Thoracic aorta (tissue), 2 donors: ENCODE results near the gene CAPN5. TPM values are rescaled to one million over a fixed set of nuclear protein-coding genes. Genes with fewer than 3 reads are reported as not detected.
"Not testable (repeated sequence)": the region's sequence is repeated elsewhere in the genome, so short reads cannot be mapped to it uniquely, and the experiment has no call there.

Source experiments
- ATAC-seq: fragments of 150-250 bp; one replicate; pipeline ENCODE4 v1.8.0; 2017; ENCODE audit warnings: low read depth; ENCODE audit not compliant: insufficient number of reproducible peaks, low FRiP score
- DNase-seq: peaks from one replicate; pipeline ENCODE4 v3.0.0-alpha.2; 2020; ENCODE audit warnings: low spot score
- H3K27ac ChIP-seq, 2 donors: fragments of 200-600 bp; sonication (generic); 1 replicate in 1 of 2; 2 replicates in 1 of 2; pipeline ENCODE4 v1.5.1; 2016; ENCODE audit warnings: mild to moderate bottlenecking in 2 of 2, moderate library complexity in 2 of 2
- H3K27me3 ChIP-seq: fragments of 200-600 bp; sonication (generic); replicated peaks from 2 replicates; pipeline ENCODE4 v1.6.0; 2016; ENCODE audit warnings: mild to moderate bottlenecking; ENCODE audit not compliant: insufficient read depth
- H3K36me3 ChIP-seq: fragments of 200-600 bp; sonication (generic); one replicate; pipeline ENCODE4 v1.5.1; 2016
- H3K4me1 ChIP-seq, 2 donors: fragments of 200-600 bp; sonication (generic); 1 replicate in 1 of 2; 2 replicates in 1 of 2; pipeline versions ENCODE4 v1.5.1 to v1.6.0; 2016; ENCODE audit warnings: low read depth in 2 of 2, mild to moderate bottlenecking in 1 of 2; ENCODE audit not compliant: control insufficient read depth in 1 of 2
- H3K4me3 ChIP-seq: fragments of 200-600 bp; sonication (generic); 2 replicates; pipeline ENCODE4 v1.5.1; 2016; ENCODE audit warnings: mild to moderate bottlenecking
- H3K9me3 ChIP-seq: fragments of 200-600 bp; sonication (generic); 2 replicates; pipeline ENCODE4 v1.5.1; 2016
- total RNA-seq, 2 donors: library from RNA; depleted of rRNA; stranded (reverse); fragments of >200 nt; gene quantifications; one replicate each; pipeline versions ENCODE4 v1.1.0 to v1.2.3, GENCODE V29; 2016
- TF ChIP-seq, protein P1 (sequence below): fragments of 200-600 bp; sonication (generic); IDR thresholded peaks from one replicate; pipeline ENCODE4 v1.5.1; 2019; ENCODE audit warnings: antibody characterized with exemption

Gene CAPN5
- total RNA-seq, 2 donors from 2014 or later, result 9.5 to 20.8 TPM

- Histone ChIP-seq H3K9me3 (no peaks in the 10 kb centered on the region), H3K27me3 (no peaks in the 10 kb centered on the region), H3K36me3 (no peaks in the 10 kb centered on the region), H3K27ac (no peak overlapping the region), H3K4me1 (no peaks in the 10 kb centered on the region), H3K4me3 (no peak overlapping the region)
- DNase-seq (no peak), ATAC-seq (no peak)
- TF ChIP-seq, protein P1, sequence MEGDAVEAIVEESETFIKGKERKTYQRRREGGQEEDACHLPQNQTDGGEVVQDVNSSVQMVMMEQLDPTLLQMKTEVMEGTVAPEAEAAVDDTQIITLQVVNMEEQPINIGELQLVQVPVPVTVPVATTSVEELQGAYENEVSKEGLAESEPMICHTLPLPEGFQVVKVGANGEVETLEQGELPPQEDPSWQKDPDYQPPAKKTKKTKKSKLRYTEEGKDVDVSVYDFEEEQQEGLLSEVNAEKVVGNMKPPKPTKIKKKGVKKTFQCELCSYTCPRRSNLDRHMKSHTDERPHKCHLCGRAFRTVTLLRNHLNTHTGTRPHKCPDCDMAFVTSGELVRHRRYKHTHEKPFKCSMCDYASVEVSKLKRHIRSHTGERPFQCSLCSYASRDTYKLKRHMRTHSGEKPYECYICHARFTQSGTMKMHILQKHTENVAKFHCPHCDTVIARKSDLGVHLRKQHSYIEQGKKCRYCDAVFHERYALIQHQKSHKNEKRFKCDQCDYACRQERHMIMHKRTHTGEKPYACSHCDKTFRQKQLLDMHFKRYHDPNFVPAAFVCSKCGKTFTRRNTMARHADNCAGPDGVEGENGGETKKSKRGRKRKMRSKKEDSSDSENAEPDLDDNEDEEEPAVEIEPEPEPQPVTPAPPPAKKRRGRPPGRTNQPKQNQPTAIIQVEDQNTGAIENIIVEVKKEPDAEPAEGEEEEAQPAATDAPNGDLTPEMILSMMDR, result no peak
Measured at GRCh38 chr11:77095551-77096490, 29.1 kb downstream of the CAPN5 start.

- no peak overlapping the region for H3K27ac ChIP-seq
- ATAC-seq, result no peak
Measured at GRCh38 chr11:77096591-77097019, 29.8 kb downstream of the CAPN5 start.

DNA sequence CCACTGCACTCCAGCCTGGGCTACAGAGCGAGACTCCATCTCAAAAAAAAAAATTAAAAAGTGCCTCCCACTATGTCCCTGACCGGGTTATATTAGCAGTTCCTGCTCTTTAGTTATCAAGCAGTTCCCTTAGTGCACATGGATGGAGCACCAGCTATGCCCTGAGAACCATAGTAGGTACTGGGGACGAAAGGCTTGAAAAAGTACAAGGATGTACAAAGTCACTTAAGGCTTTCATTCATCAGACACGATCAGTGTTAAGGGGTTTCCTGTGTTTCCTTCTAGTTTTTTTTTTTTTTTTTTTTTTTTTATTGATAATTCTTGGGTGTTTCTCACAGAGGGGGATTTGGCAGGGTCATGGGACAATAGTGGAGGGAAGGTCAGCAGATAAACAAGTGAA is 30.4 kb downstream of the CAPN5 start:
- not testable (repeated sequence) for DNase-seq, H3K4me3 ChIP-seq, H3K9me3 ChIP-seq, H3K27me3 ChIP-seq, H3K27ac ChIP-seq, ATAC-seq, H3K4me1 ChIP-seq, H3K36me3 ChIP-seq

More at GRCh38 chr11:77096591-77097019, 29.8 kb downstream of the CAPN5 start:
- DNase-seq, result no peak
- no peaks in the 10 kb centered on the region for H3K9me3 ChIP-seq
- TF ChIP-seq, protein P1, result no peak
- H3K36me3 ChIP-seq, result no peaks in the 10 kb centered on the region
- H3K4me3 ChIP-seq, result no peak overlapping the region
- no peaks in the 10 kb centered on the region for H3K27me3 ChIP-seq
- no peaks in the 10 kb centered on the region for H3K4me1 ChIP-seq

- Histone ChIP-seq H3K9me3 (no peaks in the 10 kb centered on the region), H3K27ac (no peak overlapping the region), H3K4me1 (no peaks in the 10 kb centered on the region), H3K27me3 (no peaks in the 10 kb centered on the region), H3K4me3 (no peak overlapping the region), H3K36me3 (no peaks in the 10 kb centered on the region)
- no peak for DNase-seq
- TF ChIP-seq, protein P1, result no peak
- ATAC-seq, result no peak
Measured at GRCh38 chr11:77100166-77101042, 33.6 kb downstream of the CAPN5 start.

DNA sequence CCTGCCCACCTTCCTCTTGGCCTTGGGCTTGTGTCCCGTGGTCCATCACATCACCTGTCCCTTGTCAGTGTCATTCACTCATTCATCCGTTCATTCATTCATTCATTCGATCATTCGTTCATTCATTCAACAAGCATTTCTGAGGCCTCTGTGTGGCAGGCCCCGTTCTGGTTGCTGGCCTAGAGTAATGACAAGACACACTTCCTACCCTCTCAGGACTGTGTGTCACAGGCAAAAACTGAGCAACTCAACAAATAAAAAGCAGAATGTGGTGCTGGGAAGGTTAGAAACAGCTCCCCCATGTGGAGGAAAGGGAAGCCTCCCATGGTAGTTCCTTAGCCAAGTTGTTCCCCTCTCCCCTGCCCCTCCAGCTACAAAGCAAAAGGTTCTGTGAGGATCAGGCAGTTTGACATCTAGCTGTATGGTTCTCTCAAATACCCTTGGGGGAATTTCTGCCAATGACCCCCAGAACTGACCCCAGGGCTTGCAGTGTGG is 34.3 kb downstream of the CAPN5 start:
- no peaks in the 10 kb centered on the region for H3K27me3 ChIP-seq
- H3K4me3 ChIP-seq, result no peak overlapping the region
- DNase-seq (no peak), ATAC-seq (no peak)
- no peaks in the 10 kb centered on the region for H3K36me3 ChIP-seq
- H3K9me3 ChIP-seq, result no peaks in the 10 kb centered on the region
- TF ChIP-seq, protein P1, result no peak
- H3K27ac ChIP-seq, result no peak overlapping the region
- H3K4me1 ChIP-seq, result no peaks in the 10 kb centered on the region
